OCI-M2 (cell line): ENCODE data around the gene TMEM198.

ENCODE experiments used
- DNase-seq: peaks from one replicate; lab custom pipeline; 2025; ENCODE audit not compliant: unreplicated experiment; lab: John Stamatoyannopoulos, UW

The TMEM198 gene

GRCh38 chr2:219524817-219525216 lies 19.0 kb upstream of the TMEM198 start:
- no peak for DNase-seq

- peak; percentile 34 for DNase-seq
Measured at GRCh38 chr2:219525533-219526232, 18.1 kb upstream of the TMEM198 start.

- no peak for DNase-seq
Measured at GRCh38 chr2:219526320-219527075, 17.3 kb upstream of the TMEM198 start.

GRCh38 chr2:219527076-219527394 lies 16.8 kb upstream of the TMEM198 start:
- DNase-seq = no peak

- DNase-seq = no peak
Measured at GRCh38 chr2:219527472-219527871, 16.4 kb upstream of the TMEM198 start.

GRCh38 chr2:219530048-219530963 lies 13.5 kb upstream of the TMEM198 start:
- peak; percentile 44 for DNase-seq

GRCh38 chr2:219531639-219532377 lies 12.0 kb upstream of the TMEM198 start:
- DNase-seq = no peak

GRCh38 chr2:219532378-219532649 lies 11.5 kb upstream of the TMEM198 start:
- DNase-seq = no peak

- no peak for DNase-seq
Measured at GRCh38 chr2:219533930-219534661, 9.7 kb upstream of the TMEM198 start.

GRCh38 chr2:219536425-219536824 lies 7.4 kb upstream of the TMEM198 start:
- DNase-seq = no peak

- DNase-seq = no peak
Measured at GRCh38 chr2:219536967-219537366, 6.9 kb upstream of the TMEM198 start.

- no peak for DNase-seq
Measured at GRCh38 chr2:219537657-219538488, 6.0 kb upstream of the TMEM198 start.

GRCh38 chr2:219538504-219538951 lies 5.3 kb upstream of the TMEM198 start:
- DNase-seq = no peak

- DNase-seq = no peak
Measured at GRCh38 chr2:219538956-219539788, 4.7 kb upstream of the TMEM198 start.

- no peak for DNase-seq
Measured at GRCh38 chr2:219539926-219540678, 3.7 kb upstream of the TMEM198 start.

GRCh38 chr2:219540784-219541504 lies 2.9 kb upstream of the TMEM198 start:
- no peak for DNase-seq

- DNase-seq = no peak
Measured at GRCh38 chr2:219541611-219542180, 2.1 kb upstream of the TMEM198 start.
